Measurements from ENCODE around the gene HOXD10. TPM values are rescaled to one million over a fixed set of nuclear protein-coding genes. Genes with fewer than 3 reads are reported as not detected.
A peak's percentile ranks its signal among the peaks of the same experiment; 100 is the strongest.

HOXD10 gene
- total and polyA plus RNA-seq, 2 of the 13 experiments (the other 11 are each of a cell fraction or from before 2014, with no cell fraction given) = not detected

GRCh38 chr2:176167398-176167797 is 50.8 kb downstream of the HOXD10 start:
- Histone ChIP-seq H3K27me3 (ENCODE audit: control insufficient read depth in 1 of 2, insufficient read depth in 2 of 2, low read length in 2 of 2) (peaks cover 10 to 71% of the 10 kb centered on the region in 2 experiments), H3K36me3 (replicated peaks in 1 of 2; ENCODE audit: control insufficient read depth in 1 of 2, insufficient read depth in 2 of 2, low read length in 2 of 2) (no peaks in the 10 kb centered on the region), H2AFZ (ENCODE audit: low read length) (no peak overlapping the region), H3K79me2 (ENCODE audit: insufficient read depth, low read length) (no peaks in the 10 kb centered on the region), H4K20me1 (ENCODE audit: insufficient read depth, low read length) (no peaks in the 10 kb centered on the region), H3K27ac (ENCODE audit: extremely low read length, insufficient read depth, low read length) (no peak overlapping the region), H3K9me3 (ENCODE audit: low read length) (no peaks in the 10 kb centered on the region), H3K4me1 (ENCODE audit: insufficient read depth, low read length) (peaks cover 32% of the 10 kb centered on the region), H3K9ac (ENCODE audit: insufficient read depth, low read depth, low read length) (no peak overlapping the region), H3K4me3 (replicated peaks in 1 of 3; ENCODE audit: insufficient read depth in 1 of 3, low read depth in 2 of 3, low read length in 3 of 3) (no peak overlapping the region), H3K4me2 (ENCODE audit: low read depth, low read length) (no peak overlapping the region)
- peak; percentile 89 to 90 for TF ChIP-seq MAFK (conservative IDR thresholded peaks at IDR 0.05 in 1 of 2, IDR thresholded peaks at IDR 0.05 in 1 of 2; ENCODE audit: low read length in 2 of 2)
- TF ChIP-seq NR2F6 (IDR thresholded peaks at IDR 0.05) = no peak
- TF ChIP-seq NR2F6 (CRISPR knock-in tag; IDR thresholded peaks at IDR 0.05) = no peak
- peak; percentile 92 for TF ChIP-seq MAFF (IDR thresholded peaks at IDR 0.05; ENCODE audit: low read depth, low read length)
- ChIA-PET CTCF (ENCODE audit: low intra/inter-chr PET ratio, low total read pairs) (no interaction called here), POLR2A (no interaction called here)
- 0% methylated on average over 1 of the region's 1 CpG for WGBS (ENCODE audit: low lambda C conversion rate)
- FAIRE-seq (no peak), ATAC-seq (no peak), DNase-seq (ENCODE audit: low spot score) (no peak)
- BruUV-seq (replicated peaks) = no TSS peak
- in situ Hi-C loops (cut with HindIII; ENCODE audit: extremely low pct_ligation_motif_present, low pct_unique_long_range_greater_than_20kb) = no loop called here
- intact Hi-C loops (cut with micrococcal nuclease; ENCODE audit: unreplicated experiment) = no loop called here

GRCh38 chr2:176169181-176169580 is 52.6 kb downstream of the HOXD10 start:
- peaks cover 43% of the 10 kb centered on the region for H3K4me1 ChIP-seq (ENCODE audit: insufficient read depth, low read length)
- ATAC-seq (peak; percentile 32), FAIRE-seq (no peak), DNase-seq (ENCODE audit: low spot score) (no peak)
- peaks cover 9 to 54% of the 10 kb centered on the region in 2 experiments; a peak in 4 of 5 replicates for H3K27me3 ChIP-seq (ENCODE audit: control insufficient read depth in 1 of 2, insufficient read depth in 2 of 2, low read length in 2 of 2)
- H2AFZ ChIP-seq (ENCODE audit: low read length) = no peak overlapping the region
- no peak overlapping the region for H3K9ac ChIP-seq (ENCODE audit: insufficient read depth, low read depth, low read length)
- in situ Hi-C loops (cut with HindIII; ENCODE audit: extremely low pct_ligation_motif_present, low pct_unique_long_range_greater_than_20kb) (no loop called here), intact Hi-C loops (cut with micrococcal nuclease; ENCODE audit: unreplicated experiment) (no loop called here)
- WGBS (ENCODE audit: low lambda C conversion rate) = 9% methylated on average over 4 of the region's 5 CpGs
- POLR2A ChIA-PET = no interaction called here
- no peaks in the 10 kb centered on the region for H3K36me3 ChIP-seq (replicated peaks in 1 of 2; ENCODE audit: control insufficient read depth in 1 of 2, insufficient read depth in 2 of 2, low read length in 2 of 2)
- no peak overlapping the region for H3K4me3 ChIP-seq (replicated peaks in 1 of 3; ENCODE audit: insufficient read depth in 1 of 3, low read depth in 2 of 3, low read length in 3 of 3)
- no peaks in the 10 kb centered on the region for H3K79me2 ChIP-seq (ENCODE audit: insufficient read depth, low read length)
- no TSS peak for BruUV-seq (replicated peaks)
- CTCF ChIA-PET (ENCODE audit: low intra/inter-chr PET ratio, low total read pairs) = no interaction called here
- H3K9me3 ChIP-seq (ENCODE audit: low read length) = no peaks in the 10 kb centered on the region
- no peak overlapping the region for H3K4me2 ChIP-seq (ENCODE audit: low read depth, low read length)
- H4K20me1 ChIP-seq (ENCODE audit: insufficient read depth, low read length) = no peaks in the 10 kb centered on the region
- H3K27ac ChIP-seq (ENCODE audit: extremely low read length, insufficient read depth, low read length) = no peak overlapping the region
- TF ChIP-seq, protein P1, sequence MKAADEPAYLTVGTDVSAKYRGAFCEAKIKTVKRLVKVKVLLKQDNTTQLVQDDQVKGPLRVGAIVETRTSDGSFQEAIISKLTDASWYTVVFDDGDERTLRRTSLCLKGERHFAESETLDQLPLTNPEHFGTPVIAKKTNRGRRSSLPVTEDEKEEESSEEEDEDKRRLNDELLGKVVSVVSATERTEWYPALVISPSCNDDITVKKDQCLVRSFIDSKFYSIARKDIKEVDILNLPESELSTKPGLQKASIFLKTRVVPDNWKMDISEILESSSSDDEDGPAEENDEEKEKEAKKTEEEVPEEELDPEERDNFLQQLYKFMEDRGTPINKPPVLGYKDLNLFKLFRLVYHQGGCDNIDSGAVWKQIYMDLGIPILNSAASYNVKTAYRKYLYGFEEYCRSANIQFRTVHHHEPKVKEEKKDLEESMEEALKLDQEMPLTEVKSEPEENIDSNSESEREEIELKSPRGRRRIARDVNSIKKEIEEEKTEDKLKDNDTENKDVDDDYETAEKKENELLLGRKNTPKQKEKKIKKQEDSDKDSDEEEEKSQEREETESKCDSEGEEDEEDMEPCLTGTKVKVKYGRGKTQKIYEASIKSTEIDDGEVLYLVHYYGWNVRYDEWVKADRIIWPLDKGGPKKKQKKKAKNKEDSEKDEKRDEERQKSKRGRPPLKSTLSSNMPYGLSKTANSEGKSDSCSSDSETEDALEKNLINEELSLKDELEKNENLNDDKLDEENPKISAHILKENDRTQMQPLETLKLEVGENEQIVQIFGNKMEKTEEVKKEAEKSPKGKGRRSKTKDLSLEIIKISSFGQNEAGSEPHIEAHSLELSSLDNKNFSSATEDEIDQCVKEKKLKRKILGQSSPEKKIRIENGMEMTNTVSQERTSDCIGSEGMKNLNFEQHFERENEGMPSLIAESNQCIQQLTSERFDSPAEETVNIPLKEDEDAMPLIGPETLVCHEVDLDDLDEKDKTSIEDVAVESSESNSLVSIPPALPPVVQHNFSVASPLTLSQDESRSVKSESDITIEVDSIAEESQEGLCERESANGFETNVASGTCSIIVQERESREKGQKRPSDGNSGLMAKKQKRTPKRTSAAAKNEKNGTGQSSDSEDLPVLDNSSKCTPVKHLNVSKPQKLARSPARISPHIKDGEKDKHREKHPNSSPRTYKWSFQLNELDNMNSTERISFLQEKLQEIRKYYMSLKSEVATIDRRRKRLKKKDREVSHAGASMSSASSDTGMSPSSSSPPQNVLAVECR (CRISPR knock-in tag; IDR thresholded peaks at IDR 0.05; ENCODE audit: borderline replicate concordance) = no peak
- TF ChIP-seq, protein P2, sequence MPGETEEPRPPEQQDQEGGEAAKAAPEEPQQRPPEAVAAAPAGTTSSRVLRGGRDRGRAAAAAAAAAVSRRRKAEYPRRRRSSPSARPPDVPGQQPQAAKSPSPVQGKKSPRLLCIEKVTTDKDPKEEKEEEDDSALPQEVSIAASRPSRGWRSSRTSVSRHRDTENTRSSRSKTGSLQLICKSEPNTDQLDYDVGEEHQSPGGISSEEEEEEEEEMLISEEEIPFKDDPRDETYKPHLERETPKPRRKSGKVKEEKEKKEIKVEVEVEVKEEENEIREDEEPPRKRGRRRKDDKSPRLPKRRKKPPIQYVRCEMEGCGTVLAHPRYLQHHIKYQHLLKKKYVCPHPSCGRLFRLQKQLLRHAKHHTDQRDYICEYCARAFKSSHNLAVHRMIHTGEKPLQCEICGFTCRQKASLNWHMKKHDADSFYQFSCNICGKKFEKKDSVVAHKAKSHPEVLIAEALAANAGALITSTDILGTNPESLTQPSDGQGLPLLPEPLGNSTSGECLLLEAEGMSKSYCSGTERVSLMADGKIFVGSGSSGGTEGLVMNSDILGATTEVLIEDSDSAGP (CRISPR knock-in tag; IDR thresholded peaks at IDR 0.05; ENCODE audit: borderline replicate concordance) = 0 out of 2 replicates have a peak, but pooled peaks have one; percentile 32
- TF ChIP-seq ZNF292 (CRISPR knock-in tag; IDR thresholded peaks at IDR 0.05; ENCODE audit: borderline replicate concordance, low read depth) (0 out of 2 replicates have a peak, but pooled peaks have one; percentile 16), GLI4 (CRISPR knock-in tag; IDR thresholded peaks at IDR 0.05; ENCODE audit: borderline replicate concordance) (no peak)
- TF ChIP-seq, protein P3, sequence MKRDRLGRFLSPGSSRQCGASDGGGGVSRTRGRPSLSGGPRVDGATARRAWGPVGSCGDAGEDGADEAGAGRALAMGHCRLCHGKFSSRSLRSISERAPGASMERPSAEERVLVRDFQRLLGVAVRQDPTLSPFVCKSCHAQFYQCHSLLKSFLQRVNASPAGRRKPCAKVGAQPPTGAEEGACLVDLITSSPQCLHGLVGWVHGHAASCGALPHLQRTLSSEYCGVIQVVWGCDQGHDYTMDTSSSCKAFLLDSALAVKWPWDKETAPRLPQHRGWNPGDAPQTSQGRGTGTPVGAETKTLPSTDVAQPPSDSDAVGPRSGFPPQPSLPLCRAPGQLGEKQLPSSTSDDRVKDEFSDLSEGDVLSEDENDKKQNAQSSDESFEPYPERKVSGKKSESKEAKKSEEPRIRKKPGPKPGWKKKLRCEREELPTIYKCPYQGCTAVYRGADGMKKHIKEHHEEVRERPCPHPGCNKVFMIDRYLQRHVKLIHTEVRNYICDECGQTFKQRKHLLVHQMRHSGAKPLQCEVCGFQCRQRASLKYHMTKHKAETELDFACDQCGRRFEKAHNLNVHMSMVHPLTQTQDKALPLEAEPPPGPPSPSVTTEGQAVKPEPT (CRISPR knock-in tag; IDR thresholded peaks at IDR 0.05; ENCODE audit: low read depth) = 0 out of 2 replicates have a peak, but pooled peaks have one; percentile 17

All from HepG2 (cell line).